Mammary epithelial cell (primary cell): Measurements from ENCODE around the gene TFAP2E.

Experiments used
- CTCF ChIP-seq, 2 donors: IDR thresholded peaks in 1 of 2; conservative IDR thresholded peaks in 1 of 2; 2 replicates each; pipeline ENCODE4 v1.5.1; 2011 to 2012; ENCODE audit warnings: inconsistent platforms in 2 of 2, low read length in 2 of 2, mild to moderate bottlenecking in 2 of 2, control low read depth in 1 of 2, low read depth in 1 of 2; ENCODE audit not compliant: insufficient read depth in 1 of 2; ENCODE audit errors: extremely low read depth in 1 of 2
- EZH2 ChIP-seq: IDR thresholded peaks from 2 replicates; pipeline ENCODE4 v1.6.1; 2012; ENCODE audit warnings: low read length, inconsistent platforms, borderline replicate concordance

- no peak for TF ChIP-seq EZH2
- TF ChIP-seq CTCF (conservative IDR thresholded peaks at IDR 0.05 in 1 of 2, IDR thresholded peaks at IDR 0.05 in 1 of 2; ENCODE audit: extremely low read depth in 1 of 2, insufficient read depth in 1 of 2, low read depth in 1 of 2, low read length in 2 of 2): no peak
Measured at GRCh38 chr1:35559317-35559944, 13.7 kb upstream of the TFAP2E start.
